Activated CD8-positive, alpha-beta memory T cell treated with anti-CD3 and anti-CD28 coated beads, Interleukin-2, amount 10 ng/mL, durations not matched to agents 7 days and 5 days (primary cell): ENCODE results near the gene DOCK1. TPM values are rescaled to one million over a fixed set of nuclear protein-coding genes. Genes with fewer than 3 reads are reported as not detected.

Experiments used
- ATAC-seq: fragments of 150-1000 bp; cut with Tn5 transposase; one replicate; pipeline ENCODE4 v1.10.0; 2021; ENCODE audit warnings: moderate library complexity
- CTCF ChIA-PET: fragments of 350-600 bp; sonication (Branson Sonifier 250); formaldehyde crosslinking; loops from one replicate; lab custom pipeline; 2021; ENCODE audit warnings: antibody characterized with exemption; lab: Charles Lee
- DNase-seq: peaks from one replicate; pipeline ENCODE4 v3.0.0-alpha.2; 2020
- H3K27ac Mint-ChIP-seq: one replicate; pipeline ENCODE4 v1.8.0; 2021; ENCODE audit warnings: mild to moderate bottlenecking, mixed read lengths
- H3K27me3 Mint-ChIP-seq: one replicate; pipeline ENCODE4 v1.8.0; 2021; ENCODE audit warnings: mixed read lengths
- H3K36me3 Mint-ChIP-seq: one replicate; pipeline ENCODE4 v1.8.0; 2021; ENCODE audit warnings: mild to moderate bottlenecking, mixed read lengths
- H3K4me1 Mint-ChIP-seq: one replicate; pipeline ENCODE4 v1.8.0; 2021; ENCODE audit warnings: mixed read lengths
- H3K4me3 Mint-ChIP-seq: one replicate; pipeline ENCODE4 v1.8.0; 2021; ENCODE audit warnings: mild to moderate bottlenecking, moderate library complexity, mixed read lengths
- H3K9me3 Mint-ChIP-seq: one replicate; pipeline ENCODE4 v1.8.0; 2022; ENCODE audit warnings: low read depth, mixed read lengths
- total RNA-seq, 2 experiments: library from RNA; stranded (reverse); gene quantifications; one replicate each; pipeline ENCODE4 v1.2.3, GENCODE V29; 2021

Gene DOCK1
- total RNA-seq, 2 experiments from 2014 or later, result 0.07 TPM; not detected in 1

DNA sequence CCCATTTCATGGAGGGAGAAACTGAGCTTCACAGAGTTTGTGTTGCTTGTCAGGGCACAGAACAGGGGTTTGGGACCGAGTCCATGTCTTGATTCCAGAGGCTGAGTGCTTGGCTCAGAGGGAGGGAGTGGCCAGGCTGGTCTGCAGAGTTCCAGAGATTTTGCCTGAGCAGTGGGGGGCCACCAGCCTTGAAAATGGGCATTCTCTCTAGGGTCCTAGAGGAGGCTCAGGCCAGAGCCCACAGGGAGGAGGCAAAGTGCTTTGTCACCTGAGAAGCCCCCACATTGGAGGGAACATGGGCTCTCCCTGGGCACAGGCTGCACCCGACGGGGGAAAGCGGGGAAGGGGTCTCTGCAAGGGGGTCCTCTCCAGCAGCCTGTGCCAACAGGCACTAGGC, 51.5 kb downstream of the DOCK1 start:
- ATAC-seq, result no peak
- Mint-ChIP-seq H3K27me3 (no peaks in the 10 kb centered on the region), H3K27ac (no peak overlapping the region)

DNA sequence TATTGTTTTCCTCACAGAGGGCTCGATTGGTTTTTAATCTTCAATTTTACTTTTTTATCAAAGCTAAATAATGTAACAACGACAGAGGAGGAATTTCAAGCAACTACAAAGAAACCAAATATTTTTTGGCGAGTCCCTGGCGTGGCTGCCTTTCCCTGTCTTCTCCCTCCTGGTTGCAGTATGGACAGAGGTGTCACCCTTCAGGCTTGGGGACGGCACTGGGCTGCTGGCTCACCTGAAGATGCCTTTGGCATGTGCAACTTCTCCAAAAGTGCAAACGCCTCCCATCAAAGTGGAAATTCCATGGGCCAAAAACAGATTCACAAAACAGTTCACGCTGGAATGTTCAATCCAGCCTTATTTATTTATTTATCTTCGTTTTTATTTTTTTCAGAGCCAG, 51.9 kb downstream of the DOCK1 start:
- DNase-seq, result no peak
- no peak overlapping the region for H3K27ac Mint-ChIP-seq
- no peaks in the 10 kb centered on the region for H3K36me3 Mint-ChIP-seq
- peaks cover 7% of the 10 kb centered on the region for H3K9me3 Mint-ChIP-seq
- H3K4me1 Mint-ChIP-seq, result no peaks in the 10 kb centered on the region
- CTCF ChIA-PET, result no interaction called here
- no peak for ATAC-seq
- no peak overlapping the region for H3K4me3 Mint-ChIP-seq
- no peaks in the 10 kb centered on the region for H3K27me3 Mint-ChIP-seq

More for the DNA sequence above, 51.5 kb downstream of the DOCK1 start:
- no peak for DNase-seq
- H3K36me3 Mint-ChIP-seq, result no peaks in the 10 kb centered on the region
- H3K9me3 Mint-ChIP-seq, result peaks cover 7% of the 10 kb centered on the region
- no peaks in the 10 kb centered on the region for H3K4me1 Mint-ChIP-seq
- CTCF ChIA-PET, result no interaction called here
- no peak overlapping the region for H3K4me3 Mint-ChIP-seq

DNA sequence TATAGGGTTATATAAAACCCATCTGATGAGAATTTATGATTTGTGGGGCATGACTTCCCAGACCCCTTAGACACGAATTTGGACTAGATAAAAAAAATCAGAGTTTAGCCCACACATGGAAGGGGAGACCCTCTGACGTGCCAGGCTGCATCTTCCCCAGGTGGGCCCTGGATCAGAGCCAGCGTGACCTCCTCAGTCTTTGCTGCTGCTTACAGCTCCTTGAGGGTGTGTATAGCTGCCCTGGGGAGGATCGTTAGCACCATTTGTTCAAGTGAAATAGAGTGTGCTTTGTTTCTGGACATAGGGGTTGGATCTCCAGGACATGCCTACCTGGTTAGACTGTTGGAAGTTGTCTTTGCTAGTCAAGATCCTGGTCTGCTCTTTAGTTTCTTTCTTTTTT, 54.2 kb downstream of the DOCK1 start:
- CTCF ChIA-PET, result no interaction called here
- Mint-ChIP-seq H3K4me1 (no peaks in the 10 kb centered on the region), H3K27ac (no peak overlapping the region), H3K27me3 (no peaks in the 10 kb centered on the region), H3K4me3 (no peak overlapping the region), H3K36me3 (no peaks in the 10 kb centered on the region), H3K9me3 (peaks cover 5% of the 10 kb centered on the region)
- DNase-seq (no peak), ATAC-seq (no peak)

DNA sequence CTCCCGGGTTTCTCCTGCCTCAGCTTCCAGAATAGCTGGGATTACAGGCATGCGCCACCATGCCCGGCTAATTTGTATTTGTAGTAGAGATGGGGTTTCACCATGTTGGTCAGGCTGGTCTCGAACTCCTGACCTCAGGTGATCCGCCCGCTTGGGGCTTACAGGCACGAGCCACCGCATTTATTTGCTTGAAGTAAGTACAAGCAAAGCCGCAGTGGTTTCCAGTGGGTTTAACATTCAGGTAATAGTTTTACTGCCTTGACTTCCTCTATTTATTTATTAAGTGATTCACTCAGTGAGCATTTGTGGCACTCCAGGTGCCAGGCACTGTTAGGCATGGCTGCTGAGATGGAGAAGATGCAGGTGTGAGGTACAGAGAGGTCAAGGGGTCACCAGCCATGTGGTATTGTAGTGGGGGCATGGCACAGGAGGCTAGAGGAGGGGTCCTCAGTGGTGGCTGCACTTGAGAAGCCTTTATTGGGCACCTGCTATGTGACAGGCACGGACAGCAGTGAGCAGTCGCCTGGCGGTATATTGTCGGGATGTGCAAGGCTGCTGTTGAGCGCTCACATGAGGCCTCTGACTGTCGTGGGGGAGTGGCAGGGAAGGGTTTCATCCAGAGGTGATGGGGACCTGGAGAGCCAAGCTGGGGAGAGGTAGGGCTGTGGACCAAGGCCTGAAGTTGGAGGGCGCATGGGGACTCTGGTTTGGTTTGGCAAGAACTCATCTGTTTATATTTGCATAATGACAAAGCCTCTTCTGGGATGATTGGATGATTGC, 54.9 kb downstream of the DOCK1 start:
- H3K27me3 Mint-ChIP-seq, result no peaks in the 10 kb centered on the region
- no peaks in the 10 kb centered on the region for H3K36me3 Mint-ChIP-seq
- no peaks in the 10 kb centered on the region for H3K4me1 Mint-ChIP-seq
- CTCF ChIA-PET, result no interaction called here
- ATAC-seq, result no peak
- no peak for DNase-seq
- peaks cover 4% of the 10 kb centered on the region for H3K9me3 Mint-ChIP-seq
- H3K27ac Mint-ChIP-seq, result no peak overlapping the region
- H3K4me3 Mint-ChIP-seq, result no peak overlapping the region

DNA sequence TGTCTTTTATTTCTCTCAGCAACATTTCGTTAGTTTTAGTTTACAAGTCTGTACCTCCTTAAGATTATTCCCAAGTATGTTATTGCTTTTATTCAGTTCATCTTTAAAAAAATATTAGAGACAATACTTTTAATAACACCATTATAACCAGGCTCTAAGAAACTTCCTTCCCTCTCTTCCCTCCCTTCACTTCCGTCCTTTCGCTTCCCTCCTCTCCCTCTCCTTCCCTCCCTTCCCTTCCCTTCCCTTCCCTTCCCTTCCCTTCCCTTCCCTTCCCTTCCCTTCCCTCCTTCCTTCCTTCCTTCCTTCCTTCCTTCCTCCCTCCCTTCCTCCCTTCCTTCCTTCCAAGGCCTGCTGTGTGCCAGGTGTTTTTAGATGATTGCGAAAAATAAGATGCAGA, 58.1 kb downstream of the DOCK1 start:
- no peak for ATAC-seq
- Mint-ChIP-seq H3K9me3 (peaks cover 5% of the 10 kb centered on the region), H3K36me3 (no peaks in the 10 kb centered on the region), H3K4me1 (no peaks in the 10 kb centered on the region), H3K4me3 (no peak overlapping the region), H3K27ac (no peak overlapping the region), H3K27me3 (no peaks in the 10 kb centered on the region)
- CTCF ChIA-PET, result no interaction called here
- no peak for DNase-seq

DNA sequence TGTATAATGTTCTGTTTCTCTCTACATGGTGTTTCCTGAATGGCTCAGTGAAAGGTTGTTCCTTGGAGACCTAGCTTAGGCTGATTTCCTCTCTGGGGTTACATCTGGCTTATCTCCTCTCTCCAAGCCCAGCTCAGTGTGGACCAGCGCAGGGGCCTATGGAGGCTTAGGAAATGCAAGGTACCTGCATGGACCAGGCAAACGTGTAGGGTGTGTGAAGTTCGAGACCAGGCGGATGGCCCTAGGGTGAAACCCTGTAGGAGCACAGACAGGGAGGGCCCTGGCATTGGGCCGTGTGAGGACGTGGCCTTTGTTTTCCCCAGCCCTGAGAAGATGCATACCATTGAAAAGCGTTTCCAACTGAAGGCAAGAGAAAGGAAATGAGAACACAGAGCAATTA, 59.0 kb downstream of the DOCK1 start:
- CTCF ChIA-PET, result no interaction called here
- Mint-ChIP-seq H3K4me3 (no peak overlapping the region), H3K27ac (no peak overlapping the region), H3K27me3 (no peaks in the 10 kb centered on the region), H3K36me3 (no peaks in the 10 kb centered on the region), H3K4me1 (no peaks in the 10 kb centered on the region), H3K9me3 (peaks cover 10% of the 10 kb centered on the region)
- no peak for ATAC-seq
- no peak for DNase-seq

DNA sequence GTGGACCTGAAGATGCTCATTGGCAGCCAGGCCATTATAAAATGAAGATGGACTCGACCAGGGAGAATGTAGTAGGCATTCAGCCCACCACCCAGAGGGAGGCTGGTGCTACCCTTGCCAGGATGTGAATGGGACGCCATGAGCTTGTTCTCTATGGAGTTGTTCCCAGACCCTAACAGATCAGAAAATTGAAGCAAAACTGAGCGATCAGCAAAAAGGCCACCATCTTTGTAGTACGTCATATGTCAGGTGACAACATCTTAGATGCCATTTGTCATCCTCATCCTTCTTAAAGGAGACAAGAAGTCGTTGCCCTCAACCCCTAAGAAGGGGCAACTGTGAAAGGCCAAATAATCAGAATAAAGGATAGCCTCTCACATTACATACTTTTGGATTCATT, 61.7 kb downstream of the DOCK1 start:
- DNase-seq (no peak), ATAC-seq (no peak)
- Mint-ChIP-seq H3K27ac (no peak overlapping the region), H3K4me1 (no peaks in the 10 kb centered on the region), H3K9me3 (peaks cover 10% of the 10 kb centered on the region), H3K36me3 (no peaks in the 10 kb centered on the region), H3K4me3 (no peak overlapping the region), H3K27me3 (no peaks in the 10 kb centered on the region)
- CTCF ChIA-PET, result no interaction called here

DNA sequence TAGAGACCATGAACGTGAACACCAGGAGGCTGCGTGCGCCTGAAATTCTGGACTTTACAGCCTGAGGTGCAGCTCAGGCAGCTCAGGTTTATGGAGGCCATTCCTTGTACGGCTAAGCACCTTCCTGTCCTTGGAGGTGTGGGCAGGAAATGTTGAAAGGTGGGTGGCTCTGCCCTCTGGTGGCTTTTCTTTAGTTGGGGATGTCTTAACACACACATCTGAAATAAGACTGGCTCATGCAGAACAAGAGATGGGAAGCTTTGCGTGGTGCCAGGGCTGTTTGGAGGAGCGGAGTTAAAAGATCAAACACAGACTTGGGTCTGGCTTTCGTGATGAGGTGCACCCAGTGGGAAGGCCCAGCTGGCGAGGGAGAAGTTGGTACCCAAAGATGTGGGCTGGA, 64.1 kb downstream of the DOCK1 start:
- Mint-ChIP-seq H3K4me3 (no peak overlapping the region), H3K36me3 (no peaks in the 10 kb centered on the region), H3K9me3 (peaks cover 10% of the 10 kb centered on the region), H3K27ac (no peak overlapping the region), H3K4me1 (no peaks in the 10 kb centered on the region), H3K27me3 (no peaks in the 10 kb centered on the region)
- ATAC-seq (no peak), DNase-seq (no peak)
- CTCF ChIA-PET, result no interaction called here

DNA sequence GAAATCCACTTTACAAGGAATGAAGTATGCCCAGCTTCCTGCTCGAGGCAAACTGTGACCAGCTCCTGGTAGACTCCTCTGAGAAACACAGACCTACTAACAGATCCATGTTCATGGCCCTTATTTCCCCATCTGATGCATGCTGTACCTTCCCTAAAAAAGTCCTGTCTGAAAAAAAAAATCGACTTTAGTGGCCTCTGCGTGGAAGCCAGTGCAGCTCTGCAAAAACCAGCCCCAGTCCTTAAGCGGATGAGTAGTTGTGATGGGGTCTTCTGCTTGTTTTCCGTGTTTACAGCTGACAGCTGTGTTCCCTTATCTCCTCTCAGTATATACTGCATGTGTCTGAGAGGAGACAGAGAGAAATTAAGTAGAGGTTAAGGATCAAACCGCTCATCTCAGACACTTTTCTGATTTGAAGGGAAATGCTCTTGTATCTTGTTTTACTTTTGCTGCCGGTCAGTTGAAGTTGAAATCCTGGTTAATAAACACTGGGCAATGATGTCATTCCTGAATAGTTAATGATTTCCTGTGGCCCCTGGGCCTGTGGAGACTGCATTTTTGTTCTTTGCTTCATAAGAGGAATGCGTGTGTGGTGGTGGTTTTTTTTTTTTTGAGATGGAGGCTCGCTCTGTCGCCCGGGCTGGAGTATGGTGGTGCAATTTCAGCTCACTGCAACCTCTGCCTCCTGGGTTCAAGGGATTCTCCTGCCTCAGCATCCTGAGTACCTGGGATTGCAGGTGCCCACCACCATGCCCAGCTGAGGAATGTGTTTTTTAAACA, 67.6 kb downstream of the DOCK1 start:
- no peak overlapping the region for H3K27ac Mint-ChIP-seq
- DNase-seq (no peak), ATAC-seq (no peak)
- CTCF ChIA-PET, result no interaction called here
- H3K4me3 Mint-ChIP-seq, result no peak overlapping the region
- no peaks in the 10 kb centered on the region for H3K27me3 Mint-ChIP-seq
- H3K4me1 Mint-ChIP-seq, result no peaks in the 10 kb centered on the region
- H3K36me3 Mint-ChIP-seq, result no peaks in the 10 kb centered on the region
- peaks cover 6% of the 10 kb centered on the region for H3K9me3 Mint-ChIP-seq

DNA sequence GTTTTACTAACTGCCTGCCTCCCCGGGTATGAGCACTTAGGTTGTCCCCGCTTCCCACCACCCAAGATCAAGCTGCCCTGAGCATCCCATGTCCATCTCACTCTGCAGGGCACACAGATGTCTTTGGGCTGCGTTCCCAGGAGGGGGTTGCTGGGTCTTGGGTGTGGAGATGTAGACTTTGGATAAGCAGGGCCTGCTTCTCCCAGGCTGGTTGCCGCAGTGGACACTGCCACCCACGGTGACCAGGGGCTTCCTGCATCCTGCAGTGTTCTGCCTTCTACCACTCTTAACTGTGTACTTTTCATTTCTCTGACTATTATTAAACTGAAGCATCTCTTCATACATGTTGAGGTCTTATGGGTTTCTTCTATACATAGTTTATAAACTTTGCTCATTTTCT, 70.0 kb downstream of the DOCK1 start:
- Mint-ChIP-seq H3K27ac (no peak overlapping the region), H3K4me1 (no peaks in the 10 kb centered on the region)
- CTCF ChIA-PET, result no interaction called here

DNA sequence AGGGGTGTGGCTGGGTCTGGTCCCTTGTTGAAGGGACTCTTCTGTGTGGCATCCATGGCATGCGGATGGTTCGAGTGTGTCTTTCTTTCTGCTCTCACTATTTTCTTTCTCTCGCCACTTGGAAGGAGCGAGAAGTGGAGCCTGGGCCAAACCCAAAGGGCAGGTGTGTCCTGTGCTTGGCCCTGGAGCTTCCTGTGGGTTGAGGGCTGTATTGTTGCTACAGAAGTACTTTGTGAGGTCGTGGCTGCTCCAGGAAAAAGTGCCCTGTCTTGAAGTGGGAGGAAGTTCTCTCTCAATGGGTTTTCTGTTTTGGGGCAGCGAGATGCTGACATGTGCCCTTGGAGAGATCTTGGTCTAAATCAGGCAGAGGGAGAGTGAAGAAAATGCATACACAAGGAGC, 72.0 kb downstream of the DOCK1 start:
- CTCF ChIA-PET, result no interaction called here
- H3K9me3 Mint-ChIP-seq, result peaks cover 5% of the 10 kb centered on the region
- H3K36me3 Mint-ChIP-seq, result no peaks in the 10 kb centered on the region
- H3K4me1 Mint-ChIP-seq, result no peaks in the 10 kb centered on the region
- ATAC-seq (no peak), DNase-seq (no peak)
- no peaks in the 10 kb centered on the region for H3K27me3 Mint-ChIP-seq
- no peak overlapping the region for H3K27ac Mint-ChIP-seq
- no peak overlapping the region for H3K4me3 Mint-ChIP-seq

More for the DNA sequence above, 70.0 kb downstream of the DOCK1 start:
- H3K27me3 Mint-ChIP-seq, result no peaks in the 10 kb centered on the region
- no peaks in the 10 kb centered on the region for H3K36me3 Mint-ChIP-seq
- no peak for ATAC-seq
- no peak overlapping the region for H3K4me3 Mint-ChIP-seq
- peaks cover 3% of the 10 kb centered on the region for H3K9me3 Mint-ChIP-seq
- no peak for DNase-seq

DNA sequence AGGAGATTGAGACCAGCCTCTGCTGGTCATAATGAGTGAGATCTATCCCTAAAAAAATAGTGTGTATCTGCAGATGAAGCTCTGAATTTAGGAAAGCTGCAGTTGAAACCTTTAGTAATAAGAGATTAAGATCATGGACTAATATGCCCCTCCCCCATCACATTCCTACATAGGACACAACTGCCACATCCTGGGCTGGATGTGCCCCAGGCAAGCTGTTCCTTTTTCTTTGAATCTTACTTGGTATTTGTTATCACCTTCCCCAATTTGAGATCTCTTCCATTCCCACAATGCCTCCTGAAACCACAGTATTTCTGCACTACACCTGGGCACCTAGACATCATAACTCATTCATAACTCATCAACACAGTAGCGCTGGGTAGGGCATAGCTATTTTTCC, 74.1 kb downstream of the DOCK1 start:
- Mint-ChIP-seq H3K36me3 (no peaks in the 10 kb centered on the region), H3K27me3 (no peaks in the 10 kb centered on the region), H3K9me3 (peaks cover 9% of the 10 kb centered on the region), H3K27ac (no peak overlapping the region), H3K4me1 (no peaks in the 10 kb centered on the region), H3K4me3 (no peak overlapping the region)
- DNase-seq (no peak), ATAC-seq (no peak)
- CTCF ChIA-PET, result no interaction called here

DNA sequence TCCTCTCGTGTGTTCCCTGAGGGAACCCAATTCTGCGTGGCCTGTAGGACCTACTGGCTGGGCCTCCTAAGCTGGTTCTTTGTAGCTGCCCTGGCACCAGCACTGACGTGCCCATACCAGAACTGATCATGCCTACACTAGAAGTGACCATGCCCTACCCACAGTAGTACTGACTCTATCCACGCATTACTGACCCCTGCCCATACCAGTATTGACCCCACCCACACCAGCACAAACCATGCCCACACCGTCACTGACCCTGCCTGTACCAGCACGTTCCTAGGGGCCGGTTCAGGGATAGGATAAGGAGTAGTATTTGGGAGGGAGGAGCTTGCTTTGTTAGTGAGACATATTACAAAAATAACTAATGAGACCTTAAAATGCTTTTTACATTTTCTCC, 88.0 kb downstream of the DOCK1 start:
- Mint-ChIP-seq H3K27me3 (no peaks in the 10 kb centered on the region), H3K4me3 (no peak overlapping the region), H3K4me1 (no peaks in the 10 kb centered on the region), H3K9me3 (no peaks in the 10 kb centered on the region), H3K27ac (no peak overlapping the region), H3K36me3 (no peaks in the 10 kb centered on the region)
- no peak for ATAC-seq
- no peak for DNase-seq
- CTCF ChIA-PET, result no interaction called here
